Spinal cord (tissue), 10 donors: ENCODE results near the gene FCHO1. TPM values are rescaled to one million over a fixed set of nuclear protein-coding genes. Genes with fewer than 3 reads are reported as not detected.

Experiments
- DNase-seq, 6 donors: peaks; one replicate each; pipeline versions ENCODE4 v3.0.0 to v3.0.0-alpha.2; 2013 to 2015; ENCODE audit warnings: low spot score in 6 of 6, low read depth in 4 of 6
- H3K27ac ChIP-seq: one replicate; pipeline ENCODE4 v1.5.1; 2013; ENCODE audit warnings: low read depth, low read length, control low read depth
- H3K27me3 ChIP-seq: one replicate; pipeline ENCODE4 v1.6.1; 2013; ENCODE audit warnings: low read length; ENCODE audit not compliant: control insufficient read depth, insufficient read depth
- H3K36me3 ChIP-seq: one replicate; pipeline ENCODE4 v1.6.1; 2013; ENCODE audit warnings: low read length; ENCODE audit not compliant: control insufficient read depth, insufficient read depth
- H3K4me1 ChIP-seq: one replicate; pipeline ENCODE4 v1.6.1; 2013; ENCODE audit warnings: low read length; ENCODE audit not compliant: control insufficient read depth, insufficient read depth
- H3K4me3 ChIP-seq: one replicate; pipeline ENCODE4 v1.5.1; 2013; ENCODE audit warnings: low read depth, low read length, control low read depth
- H3K9me3 ChIP-seq: one replicate; pipeline ENCODE4 v1.6.1; 2013; ENCODE audit warnings: low read length; ENCODE audit not compliant: control insufficient read depth, insufficient read depth
- WGBS: methylation state at CpG from one replicate; pipeline ENCODE4 v1.1.5; 2013; ENCODE audit warnings: missing lambda C conversion rate; ENCODE audit not compliant: insufficient coverage; 5-methylcytosine and 5-hydroxymethylcytosine counted together
- polyA plus RNA-seq, 2 donors: library from polyadenylated mRNA; unstranded; fragments of 120-200 nt; gene quantifications; one replicate each; pipeline ENCODE4 v1.2.1, GENCODE V29; 2013; ENCODE audit not compliant: insufficient read length in 2 of 2
- total RNA-seq, 2 donors: library from RNA; depleted of rRNA in 1 of 2; stranded (reverse); fragments of 120-200 nt in 1 of 2; fragments of >200 nt in 1 of 2; gene quantifications; one replicate each; pipeline versions ENCODE4 v1.2.3 to v1.2.4, GENCODE V29; 2013 to 2014
- donor health status: healthy.

The FCHO1 gene
- total and polyA plus RNA-seq, 4 donors, result 6.8 to 41.9 (median 21.5) TPM

GRCh38 chr19:17748884-17749638, 2.2 kb upstream of the FCHO1 start:
- no peak for DNase-seq
- WGBS, result 100% methylated on average over 4 of the region's 6 CpGs
- no peaks in the 10 kb centered on the region for H3K9me3 ChIP-seq
- peaks cover 7% of the 10 kb centered on the region for H3K36me3 ChIP-seq
- no peak overlapping the region for H3K4me3 ChIP-seq
- H3K4me1 ChIP-seq, result peaks cover 46% of the 10 kb centered on the region
- H3K27me3 ChIP-seq, result no peaks in the 10 kb centered on the region
- no peak overlapping the region for H3K27ac ChIP-seq

- Histone ChIP-seq H3K4me1 (peaks cover 53% of the 10 kb centered on the region), H3K9me3 (no peaks in the 10 kb centered on the region), H3K36me3 (peaks cover 14% of the 10 kb centered on the region), H3K27ac (no peak overlapping the region), H3K4me3 (no peak overlapping the region), H3K27me3 (no peaks in the 10 kb centered on the region)
- DNase-seq, result no peak
- 23% methylated on average over 7 of the region's 8 CpGs for WGBS
Observed at GRCh38 chr19:17749912-17750317, 1.4 kb upstream of the FCHO1 start.

- H3K27me3 ChIP-seq, result no peaks in the 10 kb centered on the region
- 95% methylated on average over 2 of the region's 2 CpGs for WGBS
- H3K4me3 ChIP-seq, result no peak overlapping the region
- H3K4me1 ChIP-seq, result peaks cover 73% of the 10 kb centered on the region
- no peaks in the 10 kb centered on the region for H3K9me3 ChIP-seq
- DNase-seq, result no peak
- peaks cover 23% of the 10 kb centered on the region for H3K36me3 ChIP-seq
- no peak overlapping the region for H3K27ac ChIP-seq
Observed at GRCh38 chr19:17751912-17752273, 616 bp downstream of the FCHO1 start.

- no peaks in the 10 kb centered on the region for H3K9me3 ChIP-seq
- H3K36me3 ChIP-seq, result peaks cover 28% of the 10 kb centered on the region
- peaks cover 72% of the 10 kb centered on the region for H3K4me1 ChIP-seq
- no peak overlapping the region for H3K4me3 ChIP-seq
- no peak for DNase-seq
- WGBS, result 73% methylated on average over 2 of the region's 7 CpGs
- H3K27ac ChIP-seq, result no peak overlapping the region
- no peaks in the 10 kb centered on the region for H3K27me3 ChIP-seq
Observed at GRCh38 chr19:17752865-17753639, 1.8 kb downstream of the FCHO1 start.

GRCh38 chr19:17753976-17754375, 2.7 kb downstream of the FCHO1 start:
- DNase-seq, result peak in 2 of 6 donors; percentile 57 to 72
- Histone ChIP-seq H3K9me3 (no peaks in the 10 kb centered on the region), H3K27me3 (no peaks in the 10 kb centered on the region), H3K4me3 (no peak overlapping the region), H3K27ac (no peak overlapping the region), H3K4me1 (peaks cover 62% of the 10 kb centered on the region), H3K36me3 (peaks cover 32% of the 10 kb centered on the region)
- 11% methylated on average over 9 of the region's 9 CpGs for WGBS

- Histone ChIP-seq H3K27me3 (no peaks in the 10 kb centered on the region), H3K27ac (no peak overlapping the region), H3K36me3 (peaks cover 32% of the 10 kb centered on the region), H3K4me3 (no peak overlapping the region), H3K4me1 (peaks cover 54% of the 10 kb centered on the region), H3K9me3 (no peaks in the 10 kb centered on the region)
- 64% methylated on average over 4 of the region's 5 CpGs for WGBS
- DNase-seq, result no peak
Observed at GRCh38 chr19:17754634-17755442, 3.6 kb downstream of the FCHO1 start.

GRCh38 chr19:17755443-17755890, 4.2 kb downstream of the FCHO1 start:
- H3K36me3 ChIP-seq, result peaks cover 32% of the 10 kb centered on the region
- peaks cover 51% of the 10 kb centered on the region for H3K4me1 ChIP-seq
- H3K9me3 ChIP-seq, result no peaks in the 10 kb centered on the region
- H3K4me3 ChIP-seq, result no peak overlapping the region
- no CpG with 5 or more reads among the region's 1 CpG for WGBS
- no peaks in the 10 kb centered on the region for H3K27me3 ChIP-seq
- no peak overlapping the region for H3K27ac ChIP-seq
- no peak for DNase-seq

- no peaks in the 10 kb centered on the region for H3K9me3 ChIP-seq
- H3K27ac ChIP-seq, result no peak overlapping the region
- peak in 5 of 6 donors; percentile 57 to 94 (median 79) for DNase-seq
- no peaks in the 10 kb centered on the region for H3K27me3 ChIP-seq
- peaks cover 35% of the 10 kb centered on the region for H3K36me3 ChIP-seq
- H3K4me3 ChIP-seq, result no peak overlapping the region
- peaks cover 50% of the 10 kb centered on the region for H3K4me1 ChIP-seq
- WGBS, result 14% methylated on average over 4 of the region's 12 CpGs
Observed at GRCh38 chr19:17755977-17756670, 4.8 kb downstream of the FCHO1 start.

GRCh38 chr19:17757125-17757524, 5.8 kb downstream of the FCHO1 start:
- Histone ChIP-seq H3K4me3 (no peak overlapping the region), H3K4me1 (peaks cover 42% of the 10 kb centered on the region), H3K9me3 (no peaks in the 10 kb centered on the region), H3K27ac (no peak overlapping the region), H3K27me3 (no peaks in the 10 kb centered on the region), H3K36me3 (peaks cover 31% of the 10 kb centered on the region)
- DNase-seq, result peak; percentile 69 to 96 (median 82)
- 20% methylated on average over 5 of the region's 9 CpGs for WGBS
